ENCODE data around the gene SIGLEC10.

DNA sequence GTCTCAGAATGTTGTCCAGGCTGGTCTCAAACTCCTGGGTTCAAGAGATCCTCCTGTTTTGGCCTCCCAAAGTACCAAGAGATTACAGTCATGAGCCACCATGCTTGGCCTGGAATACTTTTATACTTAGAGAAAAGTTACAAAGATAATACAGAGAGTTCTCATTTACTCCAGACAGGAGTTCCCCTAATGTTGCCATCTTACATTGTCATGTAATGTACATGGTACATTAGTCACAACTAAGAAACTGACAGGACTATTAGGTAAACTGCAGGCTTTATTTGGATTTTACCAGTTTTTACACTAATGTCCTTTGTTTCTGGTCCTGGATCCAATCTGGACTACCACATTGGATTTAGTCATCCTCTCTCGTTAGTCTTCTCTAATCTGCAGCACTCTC is 24.7 kb downstream of the SIGLEC10 start:
- TF ChIP-seq, protein P1, sequence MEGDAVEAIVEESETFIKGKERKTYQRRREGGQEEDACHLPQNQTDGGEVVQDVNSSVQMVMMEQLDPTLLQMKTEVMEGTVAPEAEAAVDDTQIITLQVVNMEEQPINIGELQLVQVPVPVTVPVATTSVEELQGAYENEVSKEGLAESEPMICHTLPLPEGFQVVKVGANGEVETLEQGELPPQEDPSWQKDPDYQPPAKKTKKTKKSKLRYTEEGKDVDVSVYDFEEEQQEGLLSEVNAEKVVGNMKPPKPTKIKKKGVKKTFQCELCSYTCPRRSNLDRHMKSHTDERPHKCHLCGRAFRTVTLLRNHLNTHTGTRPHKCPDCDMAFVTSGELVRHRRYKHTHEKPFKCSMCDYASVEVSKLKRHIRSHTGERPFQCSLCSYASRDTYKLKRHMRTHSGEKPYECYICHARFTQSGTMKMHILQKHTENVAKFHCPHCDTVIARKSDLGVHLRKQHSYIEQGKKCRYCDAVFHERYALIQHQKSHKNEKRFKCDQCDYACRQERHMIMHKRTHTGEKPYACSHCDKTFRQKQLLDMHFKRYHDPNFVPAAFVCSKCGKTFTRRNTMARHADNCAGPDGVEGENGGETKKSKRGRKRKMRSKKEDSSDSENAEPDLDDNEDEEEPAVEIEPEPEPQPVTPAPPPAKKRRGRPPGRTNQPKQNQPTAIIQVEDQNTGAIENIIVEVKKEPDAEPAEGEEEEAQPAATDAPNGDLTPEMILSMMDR (IDR thresholded peaks at IDR 0.05) = no peak
- no peak for TF ChIP-seq POLR2A (IDR thresholded peaks at IDR 0.05)
- no peak for TF ChIP-seq EP300 (IDR thresholded peaks at IDR 0.05)
